RCC 7860 (cell line): Measurements from ENCODE around the gene WDR5.

ENCODE experiments used
- DNase-seq: peaks from one replicate; pipeline ENCODE4 v3.0.0-alpha.2; 2015; ENCODE audit warnings: low spot score
- FAIRE-seq: peaks from 2 replicates; lab custom pipeline; 2012; peaks lifted over from hg19 to GRCh38; lab: Jason Lieb, UNC

WDR5 gene

DNA sequence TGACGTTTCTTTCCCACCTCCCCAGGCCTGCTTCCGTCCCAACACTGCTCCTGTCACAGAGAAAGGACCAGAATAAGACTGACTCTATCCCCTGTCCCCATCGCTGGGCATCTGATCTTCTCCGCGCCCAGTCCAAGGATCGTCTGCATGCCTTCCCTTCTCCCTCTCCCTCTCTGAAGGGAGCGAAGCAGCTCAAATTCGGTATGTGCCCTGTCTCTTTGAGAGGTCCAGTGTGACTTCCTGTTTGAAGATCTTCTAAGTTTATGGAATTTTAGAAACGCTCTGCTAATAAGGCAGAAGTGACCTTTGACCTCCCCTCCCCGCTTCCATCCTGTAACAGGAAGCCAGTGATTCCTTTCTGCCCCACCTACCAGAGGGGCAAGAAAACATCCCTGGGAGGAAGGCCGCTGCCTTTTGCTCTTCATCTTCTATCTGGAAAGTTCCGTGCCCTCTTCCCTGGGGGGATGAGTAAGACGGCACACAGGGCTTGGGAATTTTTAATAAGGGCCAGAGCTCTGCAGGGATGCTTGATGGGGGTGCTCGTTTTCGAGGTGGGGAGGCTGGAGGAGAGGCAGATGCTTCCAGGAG, 69.2 kb downstream of the WDR5 start:
- DNase-seq (no peak), FAIRE-seq (no peak)

DNA sequence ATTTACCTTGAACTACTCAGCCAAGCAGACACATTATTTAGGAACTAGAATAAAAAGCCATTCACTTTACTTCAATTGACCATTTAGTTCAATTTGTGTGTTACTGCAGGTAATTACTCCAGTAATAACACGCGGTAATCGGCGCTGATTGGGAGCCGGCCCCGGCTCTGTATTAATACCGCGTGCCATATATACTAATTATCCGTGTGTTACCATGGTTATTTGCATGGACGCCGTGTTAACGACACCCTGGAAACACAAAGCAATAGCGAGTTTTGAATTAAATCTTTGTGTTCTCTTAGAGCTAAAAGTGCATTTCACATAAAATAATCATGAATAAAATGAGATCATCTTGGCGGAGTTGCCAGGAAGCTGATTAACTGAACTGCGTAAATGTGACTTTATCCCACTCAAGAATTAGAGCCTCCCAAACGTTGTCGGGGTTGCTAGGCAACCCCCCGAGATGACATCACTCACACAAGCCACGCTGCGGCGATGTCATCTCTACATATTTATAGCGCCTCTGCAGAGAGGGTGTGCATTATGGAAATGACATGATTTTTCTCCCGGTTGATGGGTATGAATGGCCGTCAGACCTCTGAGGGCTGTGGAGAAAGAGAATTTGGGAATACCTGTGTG, 69.9 kb downstream of the WDR5 start:
- FAIRE-seq (no peak), DNase-seq (peak; percentile 22)

DNA sequence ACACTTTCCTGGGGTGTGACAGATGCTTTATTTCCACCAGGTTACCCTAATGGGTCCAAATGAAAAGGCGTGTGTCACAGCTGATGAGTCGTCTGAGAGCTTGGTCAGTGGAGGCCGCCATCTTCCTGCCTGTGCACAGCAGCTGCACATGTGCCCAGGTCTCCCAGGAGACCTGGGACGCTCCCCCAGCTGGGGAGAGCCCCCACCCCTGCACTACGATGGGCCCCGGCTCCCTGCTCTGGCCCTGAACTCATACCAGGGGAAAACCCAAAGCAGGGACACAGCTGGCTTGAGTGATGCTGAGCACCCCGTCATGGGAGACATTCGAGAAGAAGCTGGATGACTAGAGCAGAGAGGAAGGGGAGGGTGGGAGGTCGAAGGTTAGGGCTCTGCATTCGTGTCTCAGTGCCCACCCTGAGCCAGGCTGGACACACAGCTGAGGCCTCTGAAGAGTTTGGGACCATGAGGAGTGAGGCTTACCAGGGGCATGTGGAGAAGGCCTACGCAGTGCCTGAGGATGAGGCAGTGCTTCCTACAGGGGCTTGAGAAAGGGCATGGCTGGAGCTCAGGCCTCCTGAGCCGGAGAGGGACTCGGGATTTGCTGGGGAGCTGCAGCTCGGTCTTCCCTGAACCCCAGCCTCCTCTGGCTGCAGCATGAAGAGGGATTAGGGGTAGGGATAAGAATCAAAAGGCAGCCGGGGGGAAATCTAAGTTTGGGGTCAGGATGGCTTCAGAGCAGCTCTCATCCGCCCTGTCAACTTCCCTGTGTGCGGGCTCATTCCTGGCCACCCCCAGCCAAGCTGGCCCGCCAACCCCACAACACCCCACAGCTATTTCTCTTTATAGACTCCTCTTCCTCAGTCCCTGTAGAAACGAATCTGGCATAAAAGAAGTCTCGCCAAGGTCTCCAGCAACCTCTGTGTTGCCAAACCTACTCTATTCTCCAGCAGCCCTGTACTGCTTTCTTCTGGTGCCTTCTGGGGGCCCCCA, 70.7 kb downstream of the WDR5 start:
- no peak for DNase-seq
- no peak for FAIRE-seq

DNA sequence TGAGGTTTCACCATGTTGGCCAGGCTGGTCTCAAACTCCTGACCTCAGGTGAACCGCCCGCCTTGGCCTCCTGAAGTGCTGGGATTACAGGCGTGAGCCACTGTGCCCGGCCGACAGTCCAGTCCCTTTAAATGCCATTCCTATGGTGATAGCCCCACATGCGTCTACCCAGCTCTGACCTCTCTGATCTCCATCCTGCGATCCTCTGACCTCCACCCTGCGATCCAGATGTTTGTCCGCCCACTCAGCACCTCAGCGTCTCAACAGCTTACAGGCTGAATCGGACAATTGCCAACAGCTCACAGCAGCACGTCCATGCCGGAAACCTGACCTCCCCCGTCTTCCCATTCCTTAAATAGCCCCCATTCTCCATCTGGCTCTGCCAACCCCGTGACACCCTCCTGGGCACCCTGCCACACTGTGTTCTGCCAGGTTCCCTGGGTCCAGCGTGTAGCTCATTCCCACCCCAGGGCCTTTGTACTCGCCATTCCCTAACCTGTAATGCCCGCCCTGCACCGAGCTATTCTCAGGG, 72.5 kb downstream of the WDR5 start:
- DNase-seq (no peak), FAIRE-seq (no peak)

DNA sequence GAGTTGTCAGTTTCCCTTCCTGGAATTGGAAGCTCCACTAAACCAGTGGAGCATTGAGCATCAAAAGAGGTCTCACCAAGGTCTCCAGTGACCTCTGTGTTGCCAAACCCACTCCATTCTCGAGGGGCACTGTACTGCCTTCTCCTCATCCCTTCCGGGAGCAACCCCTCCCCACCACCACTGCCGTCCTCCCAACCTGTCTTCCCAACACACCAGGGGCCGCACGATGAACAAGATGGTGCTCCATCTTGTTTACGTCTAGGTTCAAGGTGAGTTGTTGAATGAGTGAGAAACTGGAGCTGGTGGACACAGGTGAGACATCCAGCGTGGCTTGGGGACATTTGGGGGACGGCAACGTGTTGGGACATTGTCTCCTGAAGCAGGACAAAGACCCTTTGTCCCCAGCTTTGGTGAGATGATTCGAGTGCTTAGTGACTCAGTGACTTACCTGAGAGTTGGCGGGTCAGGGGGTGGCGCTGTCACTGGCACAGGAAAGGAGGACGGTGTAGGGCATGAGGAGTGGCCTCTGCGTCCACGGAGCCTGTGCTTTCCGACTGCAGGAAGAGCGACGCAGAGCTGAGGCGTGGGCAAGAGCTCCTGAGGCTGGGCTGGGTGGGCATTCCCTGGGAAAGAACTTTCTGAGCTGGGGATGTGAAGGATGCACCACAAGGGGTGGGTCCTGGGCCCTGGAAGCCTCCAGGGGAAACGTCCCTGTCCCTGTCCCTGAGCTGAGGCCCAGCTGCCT, 73.3 kb downstream of the WDR5 start:
- FAIRE-seq: no peak
- no peak for DNase-seq
